ENCODE measurements around the gene CDC6.

Gene CDC6

GRCh38 chr17:40287494-40288369, at the start of gene CDC6:
CDC6 (plus strand) TSS chr17:40287879; CDS start chr17:40289421, 1,542 bp downstream.
- peak; percentile 98 for FAIRE-seq

- FAIRE-seq: no peak
These were observed 46.3 kb upstream of the CDC6 start for GRCh38 chr17:40241252-40241834.

GRCh38 chr17:40242774-40243173, 44.9 kb upstream of the CDC6 start:
- FAIRE-seq: no peak

- no peak for FAIRE-seq
These were observed 43.9 kb upstream of the CDC6 start for GRCh38 chr17:40243761-40244160.

GRCh38 chr17:40244255-40244654, 43.4 kb upstream of the CDC6 start:
- no peak for FAIRE-seq

- FAIRE-seq: no peak
These were observed 39.7 kb upstream of the CDC6 start for GRCh38 chr17:40247926-40248495.

GRCh38 chr17:40248507-40248906, 39.2 kb upstream of the CDC6 start:
- FAIRE-seq: no peak

- FAIRE-seq: no peak
These were observed 36.1 kb upstream of the CDC6 start for GRCh38 chr17:40251576-40251975.

GRCh38 chr17:40253565-40253964, 34.1 kb upstream of the CDC6 start:
- no peak for FAIRE-seq

GRCh38 chr17:40259505-40259904, 28.2 kb upstream of the CDC6 start:
- FAIRE-seq: no peak

- no peak for FAIRE-seq
These were observed 27.2 kb upstream of the CDC6 start for GRCh38 chr17:40260528-40260927.

GRCh38 chr17:40264458-40265185, 23.1 kb upstream of the CDC6 start:
- no peak for FAIRE-seq

GRCh38 chr17:40265337-40265736, 22.3 kb upstream of the CDC6 start:
- FAIRE-seq: no peak

- no peak for FAIRE-seq
These were observed 20.8 kb upstream of the CDC6 start for GRCh38 chr17:40266882-40267281.

GRCh38 chr17:40268141-40268712, 19.5 kb upstream of the CDC6 start:
- FAIRE-seq: no peak

GRCh38 chr17:40278414-40278813, 9.3 kb upstream of the CDC6 start:
- FAIRE-seq: no peak

- FAIRE-seq: no peak
These were observed 8.3 kb upstream of the CDC6 start for GRCh38 chr17:40279402-40279801.

GRCh38 chr17:40281663-40282062, 6.0 kb upstream of the CDC6 start:
- no peak for FAIRE-seq

- FAIRE-seq: no peak
These were observed 4.0 kb upstream of the CDC6 start for GRCh38 chr17:40283662-40284061.

GRCh38 chr17:40284085-40284713, 3.5 kb upstream of the CDC6 start:
- FAIRE-seq: no peak

- no peak for FAIRE-seq
These were observed 1.2 kb upstream of the CDC6 start for GRCh38 chr17:40286473-40286872.

GRCh38 chr17:40287159-40287493, 553 bp upstream of the CDC6 start:
- FAIRE-seq: no peak
